Upper lobe of right lung (tissue), 1 donor: ENCODE data around the gene RALY. TPM values are rescaled to one million over a fixed set of nuclear protein-coding genes. Genes with fewer than 3 reads are reported as not detected.

Source experiments
- ATAC-seq: fragments of 200-7000 bp; cut with Tn5 transposase; one replicate; pipeline ENCODE4 v1.9.1; 2020; ENCODE audit warnings: mild to moderate bottlenecking, moderate library complexity
- DNase-seq: peaks from one replicate; pipeline ENCODE4 v3.0.0-alpha.2; 2020
- H3K27ac ChIP-seq: fragments of 200-600 bp; one replicate; pipeline ENCODE4 v1.8.0; 2022
- H3K27me3 ChIP-seq: fragments of 200-600 bp; one replicate; pipeline ENCODE4 v1.8.0; 2022; ENCODE audit warnings: mild to moderate bottlenecking
- H3K36me3 ChIP-seq: fragments of 200-600 bp; one replicate; pipeline ENCODE4 v1.8.0; 2022
- H3K4me1 ChIP-seq: fragments of 200-600 bp; one replicate; pipeline ENCODE4 v1.8.0; 2022
- H3K4me3 ChIP-seq: fragments of 200-600 bp; one replicate; pipeline ENCODE4 v1.8.0; 2022; ENCODE audit warnings: mild to moderate bottlenecking
- H3K9me3 ChIP-seq: fragments of 200-600 bp; one replicate; pipeline ENCODE4 v1.8.0; 2022
- intact Hi-C: fragments of 100-400 bp; cut with DNase I; formaldehyde crosslinking; loops from one replicate; pipeline ENCODE4 v1.11.0; 2022
- total RNA-seq: library from RNA; stranded (reverse); fragmentation: NEBNext Ultra II Directional; extraction: Animal tissue kit (Norgen Biotek cat#: 25700); gene quantifications from one replicate; pipeline ENCODE4 v1.2.1, GENCODE V29; 2021
- TF ChIP-seq, protein P1 (sequence below): fragments of 200-600 bp; IDR thresholded peaks from one replicate; pipeline ENCODE4 v1.8.0; 2022; ENCODE audit warnings: antibody characterized with exemption
- donor health status: DM: no; HTN: yes; CAD: no; lungs with severe emphysema.

The RALY gene
- total RNA-seq, 1 donor from 2014 or later, result 130 TPM

DNA sequence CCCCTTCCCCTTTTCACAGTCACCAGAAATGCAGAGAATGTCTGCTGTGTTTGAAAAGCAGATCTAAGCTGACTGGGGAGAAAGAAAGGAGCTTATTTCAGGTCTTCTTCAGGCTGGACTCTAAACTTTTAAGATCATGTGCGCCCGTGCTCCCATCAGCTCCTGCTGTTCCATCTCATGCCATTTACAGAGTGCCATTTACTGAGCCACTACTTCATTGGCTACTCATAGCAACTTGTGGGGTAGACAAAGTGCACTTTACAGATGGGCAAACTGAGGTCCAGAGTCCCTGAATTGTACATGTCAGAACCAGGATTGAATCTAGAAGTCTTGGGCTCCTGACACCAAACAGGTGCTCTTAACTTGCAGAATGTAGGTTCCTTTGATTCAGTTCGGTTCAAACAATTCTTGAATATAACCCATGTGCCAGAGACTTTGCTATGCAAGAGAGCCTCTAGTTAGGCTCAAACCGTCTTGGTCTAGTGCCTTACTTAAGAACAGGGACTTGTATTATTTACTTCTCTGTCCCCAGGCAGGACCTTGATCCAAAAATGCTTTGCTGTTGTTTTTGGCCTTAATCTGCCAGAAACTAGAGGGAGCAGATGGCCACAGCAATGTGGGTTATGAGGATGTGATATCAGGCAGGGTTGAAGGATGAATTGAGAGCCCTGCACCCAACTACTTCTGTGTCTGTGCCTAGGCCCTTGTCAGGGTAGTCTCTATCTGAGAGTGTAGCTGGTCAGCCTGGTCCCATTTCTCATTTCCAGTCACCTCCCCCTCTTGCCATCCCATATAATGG lies 56.4 kb downstream of the RALY start:
- H3K4me1 ChIP-seq, result peaks cover 56% of the 10 kb centered on the region

DNA sequence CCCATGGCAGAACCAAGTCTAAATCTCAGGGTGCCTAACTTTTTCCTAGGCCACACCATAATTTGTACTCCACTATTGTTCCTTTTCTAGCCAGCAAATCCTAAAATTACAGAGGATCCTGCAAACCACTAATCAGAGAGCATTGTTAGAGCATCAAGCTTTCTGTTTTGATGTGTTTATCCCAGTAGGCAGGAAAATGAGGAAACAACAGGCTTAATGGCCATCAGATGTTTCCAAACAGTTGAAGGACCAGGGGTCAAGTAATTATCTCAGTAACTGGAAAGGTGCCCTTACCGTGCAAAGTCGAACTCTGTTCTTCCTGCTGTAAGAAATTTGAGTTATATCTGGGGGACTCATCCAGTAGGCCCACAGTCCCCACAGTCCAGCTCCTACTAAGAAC lies 58.7 kb downstream of the RALY start:
- Histone ChIP-seq H3K9me3 (no peaks in the 10 kb centered on the region), H3K4me1 (peaks cover 50% of the 10 kb centered on the region), H3K36me3 (no peaks in the 10 kb centered on the region), H3K27ac (no peak overlapping the region), H3K4me3 (no peak overlapping the region), H3K27me3 (no peaks in the 10 kb centered on the region)
- intact Hi-C loops, result loop anchor here (10.0 kb wide), 1 partner anchor 48 kb away; no protein-coding TSS in a partner anchor
- no peak for ATAC-seq
- DNase-seq, result no peak
- TF ChIP-seq, protein P1, sequence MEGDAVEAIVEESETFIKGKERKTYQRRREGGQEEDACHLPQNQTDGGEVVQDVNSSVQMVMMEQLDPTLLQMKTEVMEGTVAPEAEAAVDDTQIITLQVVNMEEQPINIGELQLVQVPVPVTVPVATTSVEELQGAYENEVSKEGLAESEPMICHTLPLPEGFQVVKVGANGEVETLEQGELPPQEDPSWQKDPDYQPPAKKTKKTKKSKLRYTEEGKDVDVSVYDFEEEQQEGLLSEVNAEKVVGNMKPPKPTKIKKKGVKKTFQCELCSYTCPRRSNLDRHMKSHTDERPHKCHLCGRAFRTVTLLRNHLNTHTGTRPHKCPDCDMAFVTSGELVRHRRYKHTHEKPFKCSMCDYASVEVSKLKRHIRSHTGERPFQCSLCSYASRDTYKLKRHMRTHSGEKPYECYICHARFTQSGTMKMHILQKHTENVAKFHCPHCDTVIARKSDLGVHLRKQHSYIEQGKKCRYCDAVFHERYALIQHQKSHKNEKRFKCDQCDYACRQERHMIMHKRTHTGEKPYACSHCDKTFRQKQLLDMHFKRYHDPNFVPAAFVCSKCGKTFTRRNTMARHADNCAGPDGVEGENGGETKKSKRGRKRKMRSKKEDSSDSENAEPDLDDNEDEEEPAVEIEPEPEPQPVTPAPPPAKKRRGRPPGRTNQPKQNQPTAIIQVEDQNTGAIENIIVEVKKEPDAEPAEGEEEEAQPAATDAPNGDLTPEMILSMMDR, result no peak

More for the DNA sequence above, 56.4 kb downstream of the RALY start:
- intact Hi-C loops, result loop anchor here (10.0 kb wide), 1 partner anchor 45 kb away; no protein-coding TSS in a partner anchor
- no peak for DNase-seq
- H3K36me3 ChIP-seq, result no peaks in the 10 kb centered on the region
- no peak overlapping the region for H3K4me3 ChIP-seq
- H3K9me3 ChIP-seq, result no peaks in the 10 kb centered on the region
- no peak overlapping the region for H3K27ac ChIP-seq
- H3K27me3 ChIP-seq, result no peaks in the 10 kb centered on the region
- TF ChIP-seq, protein P1, result no peak
- ATAC-seq, result no peak

DNA sequence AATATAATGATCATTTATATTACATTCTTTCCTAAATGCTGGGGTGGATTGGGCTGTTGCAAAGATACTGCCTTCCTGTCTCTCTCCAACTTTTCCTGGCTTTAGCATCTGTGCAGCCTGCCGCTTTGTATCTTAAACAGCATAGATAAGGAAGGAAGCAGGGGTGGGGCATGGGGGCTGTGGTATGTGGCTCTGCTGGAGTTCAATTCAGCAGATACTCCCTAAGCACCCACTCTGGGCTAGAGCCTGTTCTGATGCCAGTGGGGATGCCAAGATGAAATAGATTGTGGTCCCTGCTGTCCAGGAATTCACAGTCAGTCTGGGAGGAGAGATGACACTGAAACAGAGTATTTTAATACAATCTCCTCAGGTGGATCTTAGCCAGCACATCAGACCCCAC lies 61.6 kb downstream of the RALY start:
- DNase-seq, result no peak
- intact Hi-C loops, result loop anchor here (10.0 kb wide), 1 partner anchor 50 kb away; no protein-coding TSS in a partner anchor
- no peak overlapping the region for H3K27ac ChIP-seq

DNA sequence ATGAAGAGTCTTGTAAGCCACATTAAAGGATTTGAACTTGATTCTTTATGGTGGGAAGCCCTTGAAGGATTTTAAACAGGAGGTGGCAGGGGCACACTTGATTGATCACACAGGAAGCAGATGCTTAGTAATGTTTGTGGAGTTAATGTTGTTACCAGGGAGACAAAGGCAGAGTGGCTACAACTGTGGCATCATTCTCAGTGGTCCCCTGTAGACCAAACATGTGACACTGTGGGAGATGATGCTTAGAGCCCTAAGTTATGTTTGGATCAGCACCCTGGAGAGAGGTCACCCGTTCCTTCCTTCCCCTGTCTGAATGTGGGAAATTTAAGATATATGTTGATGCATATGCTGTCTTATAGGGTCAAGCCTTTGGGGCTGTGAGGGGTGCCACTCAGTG lies 65.1 kb downstream of the RALY start:
- Histone ChIP-seq H3K27me3 (no peaks in the 10 kb centered on the region), H3K36me3 (peaks cover 14% of the 10 kb centered on the region), H3K4me1 (peaks cover 28% of the 10 kb centered on the region), H3K9me3 (no peaks in the 10 kb centered on the region), H3K27ac (no peak overlapping the region), H3K4me3 (no peak overlapping the region)
- DNase-seq, result no peak
- intact Hi-C loops, result loop anchor here (10.0 kb wide), 1 partner anchor 54 kb away; no protein-coding TSS in a partner anchor
- TF ChIP-seq, protein P1, result no peak
- ATAC-seq, result peak; percentile 34

More for the DNA sequence above, 61.6 kb downstream of the RALY start:
- H3K4me1 ChIP-seq, result peaks cover 45% of the 10 kb centered on the region
- peak; percentile 43 for ATAC-seq
- no peaks in the 10 kb centered on the region for H3K27me3 ChIP-seq
- TF ChIP-seq, protein P1, result no peak
- peaks cover 14% of the 10 kb centered on the region for H3K36me3 ChIP-seq
- no peak overlapping the region for H3K4me3 ChIP-seq
- H3K9me3 ChIP-seq, result no peaks in the 10 kb centered on the region

DNA sequence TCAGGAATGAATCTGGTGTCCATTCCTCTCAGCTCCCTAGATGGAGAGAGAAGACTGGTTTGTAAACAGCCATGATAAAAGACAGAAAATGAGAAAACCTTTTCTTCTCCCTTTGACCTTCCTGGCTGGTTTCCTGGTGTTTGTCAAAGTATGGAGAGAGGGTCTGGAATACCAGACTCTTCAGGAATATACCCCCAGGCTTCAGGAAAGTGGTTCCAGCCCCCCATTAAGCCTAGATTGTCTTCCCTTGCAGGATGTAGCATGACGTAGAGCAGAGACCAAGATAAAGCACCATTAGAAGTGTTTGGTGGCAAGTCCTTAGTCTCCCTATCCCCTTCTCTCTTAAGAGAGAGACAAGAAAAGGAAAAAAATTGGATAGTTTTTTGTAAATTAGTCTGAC lies 67.3 kb downstream of the RALY start:
- Histone ChIP-seq H3K9me3 (no peaks in the 10 kb centered on the region), H3K36me3 (peaks cover 14% of the 10 kb centered on the region), H3K4me3 (no peak overlapping the region), H3K27me3 (no peaks in the 10 kb centered on the region), H3K4me1 (peaks cover 28% of the 10 kb centered on the region), H3K27ac (no peak overlapping the region)
- ATAC-seq (no peak), DNase-seq (no peak)
- TF ChIP-seq, protein P1, result no peak
- intact Hi-C loops, result no loop called here
